Measurements from ENCODE around the gene CALR. TPM values are rescaled to one million over a fixed set of nuclear protein-coding genes. Genes with fewer than 3 reads are reported as not detected.
"Not testable (repeated sequence)": the region's sequence is repeated elsewhere in the genome, so short reads cannot be mapped to it uniquely, and the experiment has no call there.

CALR gene
- total RNA-seq, 2 donors from 2014 or later, result 1,328 to 1,513 TPM

DNA sequence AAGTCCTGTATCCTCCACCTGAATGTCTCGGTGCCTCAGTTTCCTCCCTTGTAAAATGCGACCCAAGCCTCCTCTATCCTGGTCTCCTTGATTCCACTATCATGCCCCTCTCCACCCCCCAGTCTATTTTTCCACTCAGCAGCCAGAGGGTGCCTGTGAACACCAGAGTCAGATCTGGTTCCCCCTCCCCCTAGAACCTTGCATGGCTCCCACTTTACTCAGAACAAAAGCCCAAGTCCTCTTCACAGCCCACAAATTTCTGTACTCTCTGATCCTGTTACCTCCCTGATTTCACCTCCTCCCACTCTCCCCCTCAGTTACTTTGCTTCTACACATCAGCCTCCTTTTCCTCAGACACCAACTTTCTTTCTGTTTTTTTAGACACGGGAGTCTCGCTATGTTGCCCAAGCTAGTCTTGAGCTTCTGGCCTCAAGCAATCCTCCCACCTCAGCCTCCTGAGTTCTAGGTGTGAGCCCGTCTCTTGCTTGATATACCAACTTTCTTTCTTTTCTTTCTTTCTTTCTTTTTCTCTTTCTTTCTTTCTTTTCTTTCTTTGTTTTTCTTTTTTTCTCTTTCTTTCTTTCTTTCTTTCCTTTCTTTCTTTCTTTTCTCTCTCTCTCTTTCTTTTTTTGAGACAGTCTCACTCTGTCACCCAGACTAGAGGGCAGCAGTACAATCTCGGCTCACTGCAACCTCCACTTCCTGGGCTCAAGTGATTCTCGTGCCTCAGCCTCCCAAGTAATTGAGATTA, 31.8 kb downstream of the CALR start:
- no peak for DNase-seq (ENCODE audit: low spot score)
- ATAC-seq, result no peak
- H3K27ac Mint-ChIP-seq, result no peak overlapping the region
- H3K36me3 Mint-ChIP-seq, result no peaks in the 10 kb centered on the region
- no peaks in the 10 kb centered on the region for H3K9me3 Mint-ChIP-seq
- peaks cover 2 to 8% of the 10 kb centered on the region in 2 donors for H3K4me1 Mint-ChIP-seq (ENCODE audit: low read depth in 2 of 2)
- H3K4me3 Mint-ChIP-seq, result no peak overlapping the region
- H3K27me3 Mint-ChIP-seq, result peaks cover 0 to 3% of the 10 kb centered on the region in 2 donors

DNA sequence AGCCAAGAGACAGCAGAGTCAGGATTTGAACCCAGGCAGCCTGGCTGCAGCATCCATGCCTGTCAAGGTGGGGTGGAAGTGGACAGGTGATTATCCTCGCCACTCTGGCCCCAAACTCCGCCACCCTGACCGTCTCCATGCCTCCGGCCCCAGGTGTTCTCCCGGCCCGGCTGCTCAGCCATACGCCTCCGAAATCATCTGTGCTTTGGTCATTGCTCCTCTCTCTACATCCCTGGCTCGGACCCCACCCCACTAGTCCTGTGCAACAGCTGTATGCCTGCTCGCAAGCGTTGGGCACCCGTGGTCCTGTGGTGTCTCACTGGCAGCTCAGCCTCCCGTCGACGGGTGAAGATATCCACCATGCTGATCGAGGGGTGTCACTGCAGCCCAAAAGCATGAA, 34.8 kb downstream of the CALR start:
- ATAC-seq (no peak), DNase-seq (ENCODE audit: low spot score) (no peak)
- H3K4me3 Mint-ChIP-seq, result no peak overlapping the region
- H3K4me1 Mint-ChIP-seq (ENCODE audit: low read depth in 2 of 2), result peaks cover 5 to 8% of the 10 kb centered on the region in 2 donors
- H3K9me3 Mint-ChIP-seq, result no peaks in the 10 kb centered on the region
- H3K27ac Mint-ChIP-seq, result no peak overlapping the region
- H3K36me3 Mint-ChIP-seq, result no peaks in the 10 kb centered on the region
- H3K27me3 Mint-ChIP-seq, result peaks cover 7 to 11% of the 10 kb centered on the region in 2 donors

DNA sequence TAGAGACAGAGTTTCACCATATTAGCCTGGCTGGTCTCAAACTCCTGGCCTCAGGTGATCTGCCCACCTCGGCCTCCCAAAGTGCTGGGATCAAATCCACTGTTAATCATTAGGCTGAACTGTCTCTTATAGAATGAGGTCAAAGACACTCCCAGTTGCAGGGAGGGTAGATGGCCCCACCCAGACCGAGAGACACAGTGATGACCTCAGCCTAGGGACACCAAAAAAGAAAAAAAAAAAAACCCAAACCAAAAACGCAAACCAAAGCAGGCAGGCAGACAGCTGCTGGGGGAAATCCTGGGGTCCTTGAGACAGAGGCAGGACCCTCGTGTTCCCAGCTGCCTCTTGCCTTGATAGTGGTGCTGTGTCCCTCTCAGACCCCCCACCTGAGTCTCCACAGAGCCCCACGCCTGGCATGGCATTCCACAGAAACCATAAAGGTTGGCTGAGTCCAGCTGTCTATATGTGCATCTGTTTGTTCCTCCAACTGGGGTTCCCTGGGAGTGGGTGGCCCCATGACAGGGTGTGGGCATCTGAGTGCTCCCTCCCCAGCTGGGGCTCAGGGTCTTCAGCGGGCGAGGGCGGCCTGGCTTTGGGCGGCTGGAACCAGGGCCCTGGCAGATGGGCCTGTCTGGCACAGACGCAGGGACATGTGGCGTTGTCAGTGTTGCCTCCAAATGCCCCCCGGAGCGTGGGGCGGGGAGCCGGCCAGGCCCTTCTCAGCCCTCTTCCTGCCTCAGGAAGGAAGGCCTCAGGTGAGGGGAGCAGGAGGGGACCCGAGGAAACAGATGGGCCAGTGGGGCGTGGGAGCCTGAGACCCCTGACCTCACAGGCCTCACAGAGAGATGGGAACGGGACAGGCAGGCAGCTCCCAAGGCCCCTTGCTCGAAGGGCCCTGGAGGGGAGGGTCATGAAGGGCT, 36.2 kb downstream of the CALR start:
- Mint-ChIP-seq H3K9me3 (no peaks in the 10 kb centered on the region), H3K4me3 (no peak overlapping the region), H3K27ac (no peak overlapping the region), H3K27me3 (peaks cover 7 to 11% of the 10 kb centered on the region in 2 donors), H3K36me3 (no peaks in the 10 kb centered on the region), H3K4me1 (ENCODE audit: low read depth in 2 of 2) (peaks cover 5 to 8% of the 10 kb centered on the region in 2 donors)
- no peak for DNase-seq (ENCODE audit: low spot score)
- no peak for ATAC-seq

DNA sequence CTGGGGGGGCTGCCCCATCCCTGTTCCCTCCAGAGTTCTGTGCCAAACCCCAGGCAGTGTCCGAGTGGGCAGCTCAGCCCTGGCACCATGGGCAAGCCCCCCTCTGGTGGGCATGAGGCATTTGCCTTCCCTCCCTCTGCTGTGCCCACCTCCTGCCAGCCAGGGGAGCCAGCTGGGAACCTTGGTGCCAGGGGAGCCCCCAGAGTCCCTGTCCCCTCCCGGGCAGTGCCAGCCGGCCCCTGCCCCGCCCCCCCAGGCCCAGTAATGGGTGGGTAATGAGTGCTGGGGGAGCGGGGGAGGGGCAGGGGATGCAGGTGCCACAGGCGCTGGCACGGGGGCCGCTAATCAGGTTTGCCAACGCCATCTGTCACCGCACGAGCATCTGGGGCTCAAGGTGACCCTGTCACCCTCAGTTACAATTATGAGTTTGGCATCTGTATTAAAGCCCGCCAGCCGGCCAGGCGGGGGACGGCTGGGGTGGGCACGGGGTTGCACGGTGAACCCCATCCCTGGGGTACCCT, 36.9 kb downstream of the CALR start:
- DNase-seq (ENCODE audit: low spot score), result no peak
- no peak overlapping the region for H3K4me3 Mint-ChIP-seq
- H3K27ac Mint-ChIP-seq, result no peak overlapping the region
- H3K9me3 Mint-ChIP-seq, result no peaks in the 10 kb centered on the region
- peaks cover 7 to 9% of the 10 kb centered on the region in 2 donors for H3K27me3 Mint-ChIP-seq
- ATAC-seq, result no peak
- peaks cover 5% of the 10 kb centered on the region in 2 donors for H3K4me1 Mint-ChIP-seq (ENCODE audit: low read depth in 2 of 2)
- H3K36me3 Mint-ChIP-seq, result no peaks in the 10 kb centered on the region

DNA sequence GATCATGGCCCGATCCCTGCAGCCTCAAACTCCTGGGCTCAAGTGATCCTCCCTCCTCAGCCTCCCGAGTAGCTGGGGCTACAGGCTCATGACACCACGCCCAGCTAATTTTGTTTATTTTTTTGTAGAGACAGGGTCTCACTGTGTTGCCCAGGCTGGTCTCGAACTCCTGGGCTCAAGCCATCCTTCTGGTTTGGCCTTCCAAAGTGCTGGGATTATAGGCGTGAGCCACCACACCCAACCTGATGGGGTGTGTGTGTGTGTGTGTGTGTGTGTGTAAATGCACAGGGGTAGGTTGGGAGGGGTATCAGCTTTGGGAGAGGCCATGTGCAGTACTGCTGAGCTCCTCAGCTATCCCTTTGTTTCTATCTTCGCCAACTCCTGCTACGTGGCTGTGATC, 37.7 kb downstream of the CALR start:
- ATAC-seq; H3K4me1 Mint-ChIP-seq (ENCODE audit: low read depth in 2 of 2); H3K36me3 Mint-ChIP-seq; DNase-seq (ENCODE audit: low spot score); H3K9me3 Mint-ChIP-seq; H3K27me3 Mint-ChIP-seq; H3K27ac Mint-ChIP-seq; H3K4me3 Mint-ChIP-seq: not testable (repeated sequence)

DNA sequence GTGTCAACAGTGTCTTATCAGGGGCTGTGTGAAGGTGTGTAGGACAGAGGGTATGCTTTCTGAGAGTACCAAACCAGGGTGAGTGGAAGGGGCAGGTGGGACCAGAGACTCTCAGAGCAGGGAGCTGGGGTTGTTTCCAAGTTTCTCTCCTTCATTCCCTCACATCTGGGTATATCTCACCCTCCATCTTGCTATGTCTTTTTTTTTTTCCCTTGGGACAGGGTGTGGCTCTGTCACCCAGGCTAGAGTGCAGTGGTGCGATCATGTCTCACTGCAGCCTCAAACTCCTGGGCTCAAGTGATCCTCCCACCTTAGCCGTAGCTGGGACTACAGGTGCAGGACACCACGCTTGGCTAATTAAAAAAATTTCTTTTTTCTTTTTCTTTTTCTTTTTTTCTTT, 41.6 kb downstream of the CALR start:
- peaks cover 7 to 10% of the 10 kb centered on the region in 2 donors for H3K27me3 Mint-ChIP-seq
- no peak overlapping the region for H3K27ac Mint-ChIP-seq
- H3K36me3 Mint-ChIP-seq, result no peaks in the 10 kb centered on the region
- no peaks in the 10 kb centered on the region for H3K9me3 Mint-ChIP-seq
- no peak overlapping the region for H3K4me3 Mint-ChIP-seq
- DNase-seq (ENCODE audit: low spot score) (no peak), ATAC-seq (no peak)
- peaks cover 0 to 7% of the 10 kb centered on the region in 2 donors for H3K4me1 Mint-ChIP-seq (ENCODE audit: low read depth in 2 of 2)

DNA sequence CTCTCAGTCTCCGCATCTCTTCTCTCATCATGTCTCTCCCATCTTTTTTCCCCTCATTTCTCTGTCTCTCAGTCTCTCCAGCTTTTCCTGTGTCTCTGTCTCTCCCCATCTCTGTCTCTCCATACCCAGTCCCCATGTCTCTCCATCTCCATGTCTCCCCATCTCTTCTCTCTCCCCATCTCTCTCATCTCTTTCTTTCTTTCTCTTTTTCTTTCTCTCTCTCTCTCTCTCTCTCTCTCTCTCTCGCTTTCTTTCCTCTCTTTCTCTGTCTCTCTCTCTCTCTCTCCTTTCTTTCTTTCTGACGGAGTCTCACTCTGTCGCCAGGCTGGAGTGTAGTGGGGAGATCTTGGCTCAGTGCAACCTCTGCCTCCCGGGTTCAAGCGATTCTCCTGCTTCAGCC, 44.2 kb downstream of the CALR start:
- DNase-seq (ENCODE audit: low spot score), result no peak
- H3K27me3 Mint-ChIP-seq, result peaks cover 12 to 15% of the 10 kb centered on the region in 2 donors
- H3K9me3 Mint-ChIP-seq, result no peaks in the 10 kb centered on the region
- no peak overlapping the region for H3K27ac Mint-ChIP-seq
- peaks cover 6 to 18% of the 10 kb centered on the region in 2 donors for H3K4me1 Mint-ChIP-seq (ENCODE audit: low read depth in 2 of 2)
- no peak for ATAC-seq
- H3K4me3 Mint-ChIP-seq, result no peak overlapping the region
- H3K36me3 Mint-ChIP-seq, result no peaks in the 10 kb centered on the region

DNA sequence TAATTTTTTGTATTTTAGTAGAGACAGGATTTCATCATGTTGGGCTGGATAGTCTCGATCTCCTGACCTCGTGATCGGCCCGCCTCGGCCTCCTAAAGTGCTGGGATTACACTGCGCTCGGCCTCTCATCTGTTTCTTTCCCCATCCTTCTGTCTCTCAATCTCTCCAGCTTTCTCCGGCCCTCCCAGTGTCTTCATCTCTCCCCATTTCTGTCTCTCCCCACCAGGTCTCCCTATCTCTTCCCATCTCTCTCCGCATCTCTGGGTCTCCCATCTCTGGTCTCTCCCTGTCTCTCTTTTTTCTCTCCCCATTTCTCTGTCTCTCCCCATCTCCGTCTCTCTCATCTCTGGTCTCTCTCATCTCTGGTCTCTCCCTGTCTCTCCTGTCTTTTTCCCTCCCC, 44.7 kb downstream of the CALR start:
- Mint-ChIP-seq H3K9me3 (no peaks in the 10 kb centered on the region), H3K36me3 (no peaks in the 10 kb centered on the region), H3K27me3 (peaks cover 8 to 12% of the 10 kb centered on the region in 2 donors), H3K27ac (no peak overlapping the region), H3K4me1 (ENCODE audit: low read depth in 2 of 2) (peaks cover 6 to 13% of the 10 kb centered on the region in 2 donors), H3K4me3 (no peak overlapping the region)
- DNase-seq (ENCODE audit: low spot score) (no peak), ATAC-seq (no peak)

DNA sequence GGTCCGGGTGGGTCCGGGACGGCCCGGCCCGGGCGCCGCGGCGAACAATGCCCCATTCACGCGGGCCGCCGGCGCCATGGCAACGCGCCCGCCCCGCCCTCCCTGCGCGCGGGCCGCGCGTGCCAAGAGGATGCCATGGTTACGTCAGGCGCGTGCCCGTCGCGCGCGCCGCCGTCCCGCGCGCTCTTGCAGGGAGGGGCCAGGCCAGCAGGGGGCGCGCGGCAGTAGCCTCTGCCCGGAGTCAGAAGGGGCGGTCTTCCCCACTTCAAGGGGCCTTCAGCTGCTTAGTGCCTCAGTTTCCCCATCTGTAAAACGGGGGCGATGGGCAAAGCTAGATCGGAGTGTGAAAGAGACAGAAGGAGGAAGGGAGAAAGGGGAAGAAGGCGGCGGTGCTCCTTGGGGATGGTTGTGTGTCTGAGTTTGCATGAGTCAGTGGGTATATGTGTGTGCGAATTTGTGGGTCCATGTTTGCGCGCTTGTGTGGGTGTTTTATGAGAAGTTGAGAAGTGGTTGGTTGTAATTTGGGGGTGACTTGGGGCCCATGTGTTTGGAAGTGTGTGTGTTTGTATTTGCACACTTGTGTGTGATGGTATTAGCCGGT, 45.2 kb downstream of the CALR start:
- Mint-ChIP-seq H3K27me3 (peaks cover 7 to 11% of the 10 kb centered on the region in 2 donors), H3K36me3 (no peaks in the 10 kb centered on the region), H3K9me3 (no peaks in the 10 kb centered on the region), H3K4me3 (no peak overlapping the region), H3K27ac (no peak overlapping the region), H3K4me1 (ENCODE audit: low read depth in 2 of 2) (peaks cover 6 to 13% of the 10 kb centered on the region in 2 donors)
- peak; percentile 81 for DNase-seq (ENCODE audit: low spot score)
- peak; percentile 81 to 87 for ATAC-seq

DNA sequence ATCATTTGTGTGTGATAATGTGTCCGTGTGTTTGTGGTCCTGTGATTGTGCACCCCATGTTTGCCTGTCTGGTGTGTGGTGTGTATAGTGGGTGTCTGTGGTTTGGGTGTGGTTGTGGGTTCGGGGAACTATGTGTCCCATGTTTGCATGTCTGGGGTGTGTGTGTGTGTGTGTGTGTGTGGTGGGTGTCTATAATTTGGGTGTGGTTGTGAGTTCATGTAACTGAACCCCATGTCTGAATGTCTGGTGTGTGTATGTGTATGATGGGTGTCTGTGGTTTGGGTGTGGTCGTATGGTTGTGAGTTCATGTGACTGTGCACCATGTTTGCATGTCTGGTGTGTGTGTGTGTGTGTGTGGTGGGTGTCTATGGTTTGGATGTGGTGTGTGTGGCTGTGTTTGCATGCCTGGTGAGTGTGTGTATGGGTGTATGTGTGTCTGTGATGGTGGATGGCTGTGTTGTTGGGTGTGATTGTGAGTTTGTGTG, 45.8 kb downstream of the CALR start:
- H3K4me1 Mint-ChIP-seq (ENCODE audit: low read depth in 2 of 2), result peaks cover 6 to 13% of the 10 kb centered on the region in 2 donors
- H3K27ac Mint-ChIP-seq, result no peak overlapping the region
- DNase-seq (ENCODE audit: low spot score) (no peak), ATAC-seq (no peak)
- no peaks in the 10 kb centered on the region for H3K9me3 Mint-ChIP-seq
- H3K36me3 Mint-ChIP-seq, result no peaks in the 10 kb centered on the region
- no peak overlapping the region for H3K4me3 Mint-ChIP-seq
- H3K27me3 Mint-ChIP-seq, result peaks cover 7 to 11% of the 10 kb centered on the region in 2 donors

DNA sequence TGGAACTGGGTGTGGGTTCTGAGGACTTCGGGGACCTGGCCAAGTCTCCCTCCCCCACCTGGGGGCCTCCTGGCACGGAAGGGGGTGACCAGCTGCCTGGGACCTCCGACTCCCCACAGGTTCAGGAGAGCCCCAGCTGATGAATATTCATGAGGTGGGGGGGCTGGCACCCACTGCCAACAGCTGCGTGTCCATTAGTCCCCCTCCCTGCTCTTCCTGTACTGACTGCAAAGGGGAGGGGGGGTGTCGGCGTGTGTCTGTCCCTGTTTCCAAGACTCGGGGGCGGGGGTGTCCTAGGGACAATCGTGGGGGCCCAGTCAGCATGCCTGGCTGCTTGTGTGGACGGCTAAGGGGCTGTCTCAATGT, 46.3 kb downstream of the CALR start:
- Mint-ChIP-seq H3K27me3 (peaks cover 7 to 11% of the 10 kb centered on the region in 2 donors), H3K4me1 (ENCODE audit: low read depth in 2 of 2) (peaks cover 6 to 13% of the 10 kb centered on the region in 2 donors), H3K36me3 (no peaks in the 10 kb centered on the region), H3K27ac (peak overlapping the region in 1 of 2 donors; percentile 45), H3K9me3 (no peaks in the 10 kb centered on the region), H3K4me3 (peak overlapping the region; percentile 1)
- ATAC-seq, result no peak
- DNase-seq (ENCODE audit: low spot score), result no peak

DNA sequence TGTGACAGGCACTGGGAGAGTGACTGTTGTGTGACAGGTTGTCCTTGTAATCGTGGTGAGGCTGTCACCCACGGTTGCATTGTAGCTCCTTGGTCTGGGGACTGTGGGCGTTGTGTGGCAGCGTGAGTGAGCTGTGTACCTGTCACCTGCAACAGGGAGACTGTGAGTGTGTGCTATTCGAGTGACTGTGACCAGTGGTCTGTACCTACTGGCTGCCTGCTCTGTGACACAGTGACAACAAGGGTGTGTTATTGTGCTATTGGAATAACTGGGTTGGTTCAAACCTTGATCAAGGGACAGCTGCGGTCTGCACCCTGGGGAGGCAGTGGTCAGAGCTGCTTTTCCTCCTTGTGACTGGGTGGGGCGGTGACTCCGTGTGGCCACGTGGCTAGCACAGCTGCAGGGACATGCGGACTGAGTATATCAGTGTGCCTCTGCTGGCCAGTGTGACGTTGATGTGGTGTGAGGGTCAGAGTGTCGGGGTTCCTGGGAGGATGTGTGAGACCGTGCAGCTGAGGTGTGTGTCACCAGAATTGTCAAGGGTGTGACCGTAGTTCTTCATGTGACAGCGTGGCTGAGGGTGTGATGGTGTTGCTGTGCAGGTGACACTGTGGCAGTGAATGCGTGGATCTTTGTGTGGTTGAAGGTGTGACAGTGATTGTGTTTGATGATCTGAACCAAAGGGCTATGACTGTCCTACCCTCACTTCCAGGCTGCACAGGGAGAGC, 46.8 kb downstream of the CALR start:
- no peaks in the 10 kb centered on the region for H3K36me3 Mint-ChIP-seq
- ATAC-seq (peak; percentile 80 to 81), DNase-seq (ENCODE audit: low spot score) (no peak)
- peaks cover 7 to 11% of the 10 kb centered on the region in 2 donors for H3K27me3 Mint-ChIP-seq
- H3K4me3 Mint-ChIP-seq, result peak overlapping the region; percentile 1
- H3K9me3 Mint-ChIP-seq, result no peaks in the 10 kb centered on the region
- peaks cover 6 to 13% of the 10 kb centered on the region in 2 donors for H3K4me1 Mint-ChIP-seq (ENCODE audit: low read depth in 2 of 2)
- peak overlapping the region in 1 of 2 donors; percentile 45 for H3K27ac Mint-ChIP-seq

DNA sequence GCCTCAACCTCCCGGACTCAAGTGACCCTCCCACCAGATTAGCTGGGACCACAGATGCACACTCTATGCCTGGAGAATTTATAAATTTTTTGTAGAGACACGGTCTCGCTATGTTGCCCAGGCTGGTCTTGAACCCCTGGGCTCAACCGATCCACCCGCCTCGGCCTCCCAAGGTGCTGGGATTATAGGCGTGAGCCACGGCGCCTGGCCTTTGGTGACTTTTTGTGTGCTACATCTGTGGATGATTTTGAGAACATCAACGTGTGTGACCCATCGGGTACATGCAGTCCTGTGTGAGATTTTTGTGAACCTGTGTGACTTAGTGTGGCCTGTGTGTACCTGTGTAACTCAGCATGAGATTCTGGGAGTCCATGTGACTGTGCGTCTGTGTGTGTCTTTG, 48.3 kb downstream of the CALR start:
- H3K9me3 Mint-ChIP-seq, result no peaks in the 10 kb centered on the region
- DNase-seq (ENCODE audit: low spot score), result no peak
- no peak overlapping the region for H3K27ac Mint-ChIP-seq
- no peak for ATAC-seq
- H3K27me3 Mint-ChIP-seq, result peaks cover 17 to 20% of the 10 kb centered on the region in 2 donors
- no peaks in the 10 kb centered on the region for H3K36me3 Mint-ChIP-seq
- no peak overlapping the region for H3K4me3 Mint-ChIP-seq
- H3K4me1 Mint-ChIP-seq (ENCODE audit: low read depth in 2 of 2), result peaks cover 10 to 13% of the 10 kb centered on the region in 2 donors

All from natural killer cell treated with Interleukin-12 subunit alpha and Interleukin-12 subunit beta and Interleukin-15 and Interleukin-18, amount 100 ng/mL, for 72 hours (primary cell).